Activated CD4-positive, alpha-beta T cell treated with anti-CD3 and anti-CD28 coated beads, Interleukin-2, Interleukin-4, amounts not matched to agents 100 ng/mL and 50 ng/mL, durations not matched to agents 16 hours and 8 hours (primary cell): ENCODE measurements around the gene ANKRD33B.
A peak's percentile ranks its signal among the peaks of the same experiment; 100 is the strongest.

Experiments used
- DNase-seq: peaks from one replicate; pipeline ENCODE4 v3.0.0-alpha.2; 2020; ENCODE audit warnings: low spot score

The ANKRD33B gene

GRCh38 chr5:10699987-10700386, 136.1 kb downstream of the ANKRD33B start:
- DNase-seq: no peak

GRCh38 chr5:10700516-10700915, 136.6 kb downstream of the ANKRD33B start:
- no peak for DNase-seq

GRCh38 chr5:10701567-10702039, 137.7 kb downstream of the ANKRD33B start:
- peak; percentile 36 for DNase-seq

DNA sequence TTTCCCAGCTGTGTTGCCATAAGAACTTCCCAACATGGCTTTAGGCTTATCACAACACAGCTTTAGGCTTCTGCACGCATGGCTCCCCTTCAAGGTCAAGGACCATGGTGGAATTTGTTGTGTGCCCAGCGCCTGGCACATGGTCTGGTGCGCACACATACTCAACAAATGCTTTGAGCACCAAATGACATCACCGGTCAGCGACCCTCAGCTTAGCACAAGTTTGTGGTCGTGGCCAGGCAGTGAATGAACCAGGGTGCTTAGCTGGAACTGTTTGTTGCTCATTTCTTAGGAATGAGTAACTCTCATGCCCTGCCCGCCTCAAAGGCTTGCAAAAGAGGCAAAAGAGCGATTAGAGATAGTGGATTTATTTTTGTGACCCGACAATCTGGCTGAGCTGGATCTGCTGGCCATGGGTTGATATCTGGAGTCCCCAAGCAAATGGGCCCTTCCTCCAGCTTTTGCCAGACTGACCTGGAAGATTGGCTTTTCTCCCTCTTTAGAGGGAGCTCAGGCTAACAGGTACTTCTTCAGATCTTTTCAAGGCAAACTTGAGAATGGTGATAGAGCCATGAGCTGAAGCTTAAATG, 138.3 kb downstream of the ANKRD33B start:
- no peak for DNase-seq

- DNase-seq: no peak
These were observed 139.1 kb downstream of the ANKRD33B start for GRCh38 chr5:10702911-10703491.

DNA sequence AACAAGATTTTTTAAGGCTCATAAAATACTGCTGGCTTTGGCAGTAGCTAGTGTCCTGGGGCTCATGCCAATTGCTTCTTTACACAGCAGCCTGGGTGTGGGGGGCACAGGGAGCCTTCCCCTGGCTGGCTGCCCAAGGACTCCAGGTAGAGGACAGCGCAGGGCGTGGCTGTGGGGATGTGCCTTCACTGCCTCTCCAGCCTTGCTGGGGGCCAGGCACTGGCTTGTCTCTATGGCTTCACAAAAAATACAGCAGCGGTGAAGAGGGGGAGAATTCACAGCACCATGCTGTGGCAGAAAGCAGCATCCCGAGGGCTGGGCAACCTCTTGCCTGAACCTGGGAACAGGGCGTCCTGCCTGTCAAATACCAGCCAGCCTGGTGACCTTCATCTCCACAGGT, 139.8 kb downstream of the ANKRD33B start:
- DNase-seq: no peak

DNA sequence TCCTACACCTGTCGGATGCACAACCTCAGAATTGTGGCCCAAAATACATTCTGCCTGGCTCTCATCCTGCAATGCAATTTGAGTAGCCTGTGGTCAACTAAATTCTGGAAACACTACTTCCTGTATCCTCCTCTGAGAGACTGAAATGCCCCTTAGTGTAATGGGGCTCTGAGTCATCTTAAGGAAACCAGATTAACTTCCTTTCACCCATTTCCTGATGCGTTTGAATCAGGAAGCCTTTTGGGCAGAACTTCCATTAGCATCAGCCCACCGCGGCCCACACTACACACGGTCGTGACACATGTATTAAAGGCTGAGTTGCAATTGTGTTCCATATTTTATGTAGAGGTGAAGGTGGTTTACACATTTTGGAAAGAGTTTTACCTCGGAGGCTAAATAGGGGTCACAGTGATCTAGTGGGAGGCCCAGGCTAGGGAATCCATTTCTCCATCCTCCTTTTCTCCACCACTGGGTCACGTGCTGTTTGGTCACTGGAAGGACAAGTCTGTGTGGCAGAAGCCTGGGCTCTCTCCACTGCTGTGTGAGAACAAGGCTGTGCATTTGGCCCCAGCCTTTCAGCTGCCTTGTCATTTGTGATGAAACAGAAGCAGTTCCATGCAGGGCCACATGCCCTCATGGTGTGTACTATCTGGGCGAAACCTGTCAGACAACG, 141.2 kb downstream of the ANKRD33B start:
- peak; percentile 35 for DNase-seq

GRCh38 chr5:10705747-10706146, 141.9 kb downstream of the ANKRD33B start:
- no peak for DNase-seq

GRCh38 chr5:10706326-10706725, 142.5 kb downstream of the ANKRD33B start:
- no peak for DNase-seq
